ENCODE results near the gene ESR2.

Gene ESR2

GRCh38 chr14:64266239-64266638 lies 27.9 kb downstream of the ESR2 start:
- Histone ChIP-seq H3K27ac (ENCODE audit: low read depth, low read length) (no peak overlapping the region), H3K4me1 (ENCODE audit: control insufficient read depth in 1 of 2, insufficient read depth in 2 of 2, low read length in 2 of 2) (no peaks in the 10 kb centered on the region), H3K27me3 (ENCODE audit: control insufficient read depth in 1 of 2, insufficient read depth in 2 of 2, low read length in 2 of 2) (no peaks in the 10 kb centered on the region), H3K9ac (ENCODE audit: low read depth in 1 of 2, low read length in 2 of 2) (no peak overlapping the region), H3K9me3 (ENCODE audit: control insufficient read depth in 1 of 2, low read length in 2 of 2) (no peaks in the 10 kb centered on the region), H3K4me3 (ENCODE audit: low read depth in 1 of 2, low read length in 2 of 2) (no peak overlapping the region), H3K36me3 (ENCODE audit: control insufficient read depth in 1 of 2, insufficient read depth in 2 of 2, low read length in 2 of 2) (no peaks in the 10 kb centered on the region)

- no peaks in the 10 kb centered on the region for H3K4me1 ChIP-seq (ENCODE audit: control insufficient read depth in 1 of 2, insufficient read depth in 2 of 2, low read length in 2 of 2)
- no peaks in the 10 kb centered on the region for H3K27me3 ChIP-seq (ENCODE audit: control insufficient read depth in 1 of 2, insufficient read depth in 2 of 2, low read length in 2 of 2)
- no peaks in the 10 kb centered on the region for H3K9me3 ChIP-seq (ENCODE audit: control insufficient read depth in 1 of 2, low read length in 2 of 2)
- H3K9ac ChIP-seq (ENCODE audit: low read depth in 1 of 2, low read length in 2 of 2), result no peak overlapping the region
- H3K36me3 ChIP-seq (ENCODE audit: control insufficient read depth in 1 of 2, insufficient read depth in 2 of 2, low read length in 2 of 2), result no peaks in the 10 kb centered on the region
- H3K27ac ChIP-seq (ENCODE audit: low read depth, low read length), result no peak overlapping the region
- no peak overlapping the region for H3K4me3 ChIP-seq (ENCODE audit: low read depth in 1 of 2, low read length in 2 of 2)
Measured at GRCh38 chr14:64265222-64265621, 28.9 kb downstream of the ESR2 start.

GRCh38 chr14:64260418-64260817 lies 33.8 kb downstream of the ESR2 start:
- Histone ChIP-seq H3K27ac (ENCODE audit: low read depth, low read length) (no peak overlapping the region), H3K4me3 (ENCODE audit: low read depth in 1 of 2, low read length in 2 of 2) (no peak overlapping the region), H3K36me3 (ENCODE audit: control insufficient read depth in 1 of 2, insufficient read depth in 2 of 2, low read length in 2 of 2) (no peaks in the 10 kb centered on the region), H3K4me1 (ENCODE audit: control insufficient read depth in 1 of 2, insufficient read depth in 2 of 2, low read length in 2 of 2) (no peaks in the 10 kb centered on the region), H3K9ac (ENCODE audit: low read depth in 1 of 2, low read length in 2 of 2) (no peak overlapping the region), H3K9me3 (ENCODE audit: control insufficient read depth in 1 of 2, low read length in 2 of 2) (no peaks in the 10 kb centered on the region), H3K27me3 (ENCODE audit: control insufficient read depth in 1 of 2, insufficient read depth in 2 of 2, low read length in 2 of 2) (no peaks in the 10 kb centered on the region)

GRCh38 chr14:64255756-64256155 lies 38.4 kb downstream of the ESR2 start:
- Histone ChIP-seq H3K9me3 (ENCODE audit: control insufficient read depth in 1 of 2, low read length in 2 of 2) (no peaks in the 10 kb centered on the region), H3K4me1 (ENCODE audit: control insufficient read depth in 1 of 2, insufficient read depth in 2 of 2, low read length in 2 of 2) (no peaks in the 10 kb centered on the region), H3K4me3 (ENCODE audit: low read depth in 1 of 2, low read length in 2 of 2) (no peak overlapping the region), H3K27me3 (ENCODE audit: control insufficient read depth in 1 of 2, insufficient read depth in 2 of 2, low read length in 2 of 2) (no peaks in the 10 kb centered on the region), H3K9ac (ENCODE audit: low read depth in 1 of 2, low read length in 2 of 2) (no peak overlapping the region), H3K27ac (ENCODE audit: low read depth, low read length) (no peak overlapping the region), H3K36me3 (ENCODE audit: control insufficient read depth in 1 of 2, insufficient read depth in 2 of 2, low read length in 2 of 2) (no peaks in the 10 kb centered on the region)

DNA sequence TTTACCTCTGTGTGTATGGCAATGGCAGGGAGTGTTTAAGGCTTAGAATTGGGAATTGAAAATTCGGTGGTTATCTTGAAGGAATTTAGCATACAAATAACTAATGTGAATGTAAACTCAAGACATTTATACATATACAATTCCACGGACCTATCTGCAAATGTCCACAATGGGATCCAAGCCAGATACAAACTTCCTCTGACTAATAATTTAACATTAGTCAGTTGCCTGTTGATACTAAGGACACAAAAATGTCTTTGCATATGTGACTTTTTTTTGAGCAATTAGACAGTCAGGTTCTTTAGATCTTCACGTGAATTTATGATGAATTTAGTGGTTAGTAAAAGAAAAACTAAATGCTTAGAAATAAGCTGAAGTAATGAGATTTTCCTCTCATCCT lies 40.5 kb downstream of the ESR2 start:
- Histone ChIP-seq H3K9ac (ENCODE audit: low read depth in 1 of 2, low read length in 2 of 2) (no peak overlapping the region), H3K36me3 (ENCODE audit: control insufficient read depth in 1 of 2, insufficient read depth in 2 of 2, low read length in 2 of 2) (no peaks in the 10 kb centered on the region)

DNA sequence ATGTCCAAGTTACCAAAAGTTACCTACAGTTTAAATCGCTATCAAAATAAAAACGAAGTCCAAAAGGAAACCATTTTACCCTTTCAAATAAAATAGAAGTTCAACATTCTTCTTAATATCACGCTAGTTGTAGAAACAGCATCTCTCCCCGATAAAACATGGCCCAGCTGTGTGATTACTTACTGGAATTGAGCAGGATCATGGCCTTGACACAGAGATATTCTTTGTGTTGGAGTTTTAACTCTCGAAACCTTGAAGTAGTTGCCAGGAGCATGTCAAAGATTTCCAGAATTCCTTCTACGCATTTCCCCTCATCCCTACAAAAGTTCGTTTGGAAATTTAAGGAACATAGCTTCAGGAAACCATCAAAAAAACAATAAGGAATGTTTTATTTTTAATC lies 44.8 kb downstream of the ESR2 start:
- Histone ChIP-seq H3K4me1 (ENCODE audit: control insufficient read depth in 1 of 2, insufficient read depth in 2 of 2, low read length in 2 of 2) (no peaks in the 10 kb centered on the region), H3K36me3 (ENCODE audit: control insufficient read depth in 1 of 2, insufficient read depth in 2 of 2, low read length in 2 of 2) (no peaks in the 10 kb centered on the region), H3K27me3 (ENCODE audit: control insufficient read depth in 1 of 2, insufficient read depth in 2 of 2, low read length in 2 of 2) (no peaks in the 10 kb centered on the region), H3K27ac (ENCODE audit: low read depth, low read length) (no peak overlapping the region), H3K9ac (ENCODE audit: low read depth in 1 of 2, low read length in 2 of 2) (no peak overlapping the region), H3K4me3 (ENCODE audit: low read depth in 1 of 2, low read length in 2 of 2) (no peak overlapping the region), H3K9me3 (ENCODE audit: control insufficient read depth in 1 of 2, low read length in 2 of 2) (no peaks in the 10 kb centered on the region)

More for the DNA sequence above, 40.5 kb downstream of the ESR2 start:
- Histone ChIP-seq H3K9me3 (ENCODE audit: control insufficient read depth in 1 of 2, low read length in 2 of 2) (no peaks in the 10 kb centered on the region), H3K27me3 (ENCODE audit: control insufficient read depth in 1 of 2, insufficient read depth in 2 of 2, low read length in 2 of 2) (no peaks in the 10 kb centered on the region), H3K27ac (ENCODE audit: low read depth, low read length) (no peak overlapping the region), H3K4me3 (ENCODE audit: low read depth in 1 of 2, low read length in 2 of 2) (no peak overlapping the region), H3K4me1 (ENCODE audit: control insufficient read depth in 1 of 2, insufficient read depth in 2 of 2, low read length in 2 of 2) (no peaks in the 10 kb centered on the region)

DNA sequence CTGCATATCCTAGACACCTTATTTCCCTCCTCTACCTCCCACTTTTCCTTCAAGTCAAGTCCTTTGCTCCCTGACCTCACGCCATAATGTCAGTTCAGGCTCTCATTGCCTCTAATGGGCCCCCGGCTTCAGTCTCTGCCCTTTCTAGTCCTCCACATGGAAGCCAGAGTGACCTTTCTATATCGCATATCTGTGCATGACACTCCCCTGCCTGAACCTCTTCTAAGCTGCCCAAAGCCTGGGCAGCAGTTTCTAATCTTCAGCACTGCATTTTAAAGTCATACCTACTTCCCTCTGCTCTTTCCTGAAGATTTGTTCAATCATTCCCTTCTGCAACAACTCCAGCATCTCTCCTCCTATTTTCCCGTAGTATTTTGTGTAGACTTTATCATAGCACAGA lies 45.5 kb downstream of the ESR2 start:
- Histone ChIP-seq H3K4me3 (ENCODE audit: low read depth in 1 of 2, low read length in 2 of 2) (no peak overlapping the region), H3K27me3 (ENCODE audit: control insufficient read depth in 1 of 2, insufficient read depth in 2 of 2, low read length in 2 of 2) (no peaks in the 10 kb centered on the region), H3K9ac (ENCODE audit: low read depth in 1 of 2, low read length in 2 of 2) (no peak overlapping the region), H3K9me3 (ENCODE audit: control insufficient read depth in 1 of 2, low read length in 2 of 2) (no peaks in the 10 kb centered on the region), H3K4me1 (ENCODE audit: control insufficient read depth in 1 of 2, insufficient read depth in 2 of 2, low read length in 2 of 2) (no peaks in the 10 kb centered on the region), H3K27ac (ENCODE audit: low read depth, low read length) (no peak overlapping the region), H3K36me3 (ENCODE audit: control insufficient read depth in 1 of 2, insufficient read depth in 2 of 2, low read length in 2 of 2) (no peaks in the 10 kb centered on the region)

DNA sequence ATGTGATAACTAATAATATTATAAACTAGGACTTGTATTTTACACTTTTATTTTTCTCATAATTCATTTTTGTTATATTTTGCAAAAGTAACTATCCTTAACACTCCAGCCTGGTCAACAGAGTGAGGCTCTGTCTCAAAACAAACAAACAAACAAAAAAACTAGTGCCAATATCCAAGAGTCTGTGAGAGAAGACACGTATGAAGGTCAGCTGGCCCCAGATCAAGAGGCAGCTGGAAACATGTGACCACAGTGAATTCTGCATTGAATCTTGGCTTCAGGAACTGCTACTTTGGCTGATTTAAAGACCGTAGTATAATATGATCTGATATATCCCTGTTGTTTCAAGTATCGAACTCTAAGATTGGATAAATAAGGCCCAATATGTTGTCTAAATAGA lies 47.0 kb downstream of the ESR2 start:
- Histone ChIP-seq H3K9ac (ENCODE audit: low read depth in 1 of 2, low read length in 2 of 2) (no peak overlapping the region), H3K9me3 (ENCODE audit: control insufficient read depth in 1 of 2, low read length in 2 of 2) (no peaks in the 10 kb centered on the region), H3K36me3 (ENCODE audit: control insufficient read depth in 1 of 2, insufficient read depth in 2 of 2, low read length in 2 of 2) (no peaks in the 10 kb centered on the region), H3K4me3 (ENCODE audit: low read depth in 1 of 2, low read length in 2 of 2) (no peak overlapping the region), H3K4me1 (ENCODE audit: control insufficient read depth in 1 of 2, insufficient read depth in 2 of 2, low read length in 2 of 2) (no peaks in the 10 kb centered on the region), H3K27ac (ENCODE audit: low read depth, low read length) (no peak overlapping the region), H3K27me3 (ENCODE audit: control insufficient read depth in 1 of 2, insufficient read depth in 2 of 2, low read length in 2 of 2) (no peaks in the 10 kb centered on the region)

DNA sequence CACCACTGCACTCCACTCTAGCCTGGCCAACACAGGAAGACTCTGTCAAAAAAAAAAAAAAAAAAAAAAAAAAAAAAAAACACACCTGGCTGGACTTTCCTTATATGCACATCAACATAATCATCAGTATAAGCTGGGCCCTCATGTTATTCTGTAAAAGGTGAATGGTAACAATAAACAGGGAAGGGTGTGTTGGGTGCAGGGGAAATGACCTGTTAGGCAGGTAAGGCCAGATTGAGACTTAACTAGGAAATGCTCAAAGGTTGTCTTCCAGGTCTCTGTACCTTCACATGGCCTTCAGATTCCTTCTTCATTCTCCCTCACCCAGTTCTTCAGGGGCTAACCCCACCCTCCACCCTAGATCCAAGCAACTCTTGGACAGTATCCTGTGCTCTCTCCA lies 47.5 kb downstream of the ESR2 start:
- H3K27me3 ChIP-seq (ENCODE audit: control insufficient read depth in 1 of 2, insufficient read depth in 2 of 2, low read length in 2 of 2), result no peaks in the 10 kb centered on the region
- no peak overlapping the region for H3K4me3 ChIP-seq (ENCODE audit: low read depth in 1 of 2, low read length in 2 of 2)
- H3K36me3 ChIP-seq (ENCODE audit: control insufficient read depth in 1 of 2, insufficient read depth in 2 of 2, low read length in 2 of 2), result no peaks in the 10 kb centered on the region
- H3K27ac ChIP-seq (ENCODE audit: low read depth, low read length), result no peak overlapping the region
- no peak overlapping the region for H3K9ac ChIP-seq (ENCODE audit: low read depth in 1 of 2, low read length in 2 of 2)
- H3K9me3 ChIP-seq (ENCODE audit: control insufficient read depth in 1 of 2, low read length in 2 of 2), result no peaks in the 10 kb centered on the region
- no peaks in the 10 kb centered on the region for H3K4me1 ChIP-seq (ENCODE audit: control insufficient read depth in 1 of 2, insufficient read depth in 2 of 2, low read length in 2 of 2)

DNA sequence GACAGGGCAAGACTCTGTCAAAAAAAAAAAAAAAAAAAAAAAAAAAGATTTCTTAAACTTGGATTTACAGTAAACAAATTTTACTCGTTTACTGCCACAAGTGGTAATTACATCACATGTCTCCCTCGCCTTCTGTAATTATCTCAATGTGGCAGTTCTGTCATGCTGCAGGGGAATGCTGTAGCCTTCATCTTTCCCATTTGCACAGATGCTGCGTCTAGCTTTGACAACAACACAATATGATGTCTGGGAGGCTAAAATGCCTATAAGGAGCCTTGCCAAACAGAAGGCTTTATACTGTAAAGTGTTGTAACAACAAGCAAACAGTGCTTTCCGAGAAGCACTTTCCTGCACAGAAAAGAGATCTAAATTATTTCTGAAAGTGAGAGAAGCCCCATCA lies 48.7 kb downstream of the ESR2 start:
- Histone ChIP-seq H3K9me3 (ENCODE audit: control insufficient read depth in 1 of 2, low read length in 2 of 2) (no peaks in the 10 kb centered on the region), H3K36me3 (ENCODE audit: control insufficient read depth in 1 of 2, insufficient read depth in 2 of 2, low read length in 2 of 2) (no peaks in the 10 kb centered on the region), H3K27me3 (ENCODE audit: control insufficient read depth in 1 of 2, insufficient read depth in 2 of 2, low read length in 2 of 2) (no peaks in the 10 kb centered on the region), H3K4me3 (ENCODE audit: low read depth in 1 of 2, low read length in 2 of 2) (no peak overlapping the region), H3K4me1 (ENCODE audit: control insufficient read depth in 1 of 2, insufficient read depth in 2 of 2, low read length in 2 of 2) (no peaks in the 10 kb centered on the region), H3K9ac (ENCODE audit: low read depth in 1 of 2, low read length in 2 of 2) (no peak overlapping the region), H3K27ac (ENCODE audit: low read depth, low read length) (no peak overlapping the region)

DNA sequence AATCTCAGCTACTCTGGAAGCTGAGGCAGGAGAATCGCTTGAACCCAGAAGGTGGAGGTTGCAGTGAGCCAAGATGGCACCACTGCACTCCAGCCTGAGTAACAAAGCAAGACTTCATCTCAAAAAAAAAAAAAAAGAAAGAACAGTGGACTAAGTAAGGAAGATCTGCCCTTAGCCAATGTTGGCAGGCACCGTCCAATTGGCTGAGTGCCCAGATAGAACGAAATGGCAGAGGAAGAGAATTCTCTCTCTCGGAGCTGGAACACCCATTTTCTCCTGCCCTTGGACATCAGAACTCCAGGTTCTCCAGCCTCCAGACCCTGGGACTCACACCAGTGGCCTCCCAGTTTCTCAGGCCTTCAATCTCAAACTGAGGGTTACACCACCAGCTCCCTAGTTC lies 49.9 kb downstream of the ESR2 start:
- Histone ChIP-seq H3K4me3 (ENCODE audit: low read depth in 1 of 2, low read length in 2 of 2) (no peak overlapping the region), H3K36me3 (ENCODE audit: control insufficient read depth in 1 of 2, insufficient read depth in 2 of 2, low read length in 2 of 2) (no peaks in the 10 kb centered on the region), H3K4me1 (ENCODE audit: control insufficient read depth in 1 of 2, insufficient read depth in 2 of 2, low read length in 2 of 2) (no peaks in the 10 kb centered on the region), H3K9ac (ENCODE audit: low read depth in 1 of 2, low read length in 2 of 2) (no peak overlapping the region), H3K9me3 (ENCODE audit: control insufficient read depth in 1 of 2, low read length in 2 of 2) (no peaks in the 10 kb centered on the region), H3K27ac (ENCODE audit: low read depth, low read length) (no peak overlapping the region), H3K27me3 (ENCODE audit: control insufficient read depth in 1 of 2, insufficient read depth in 2 of 2, low read length in 2 of 2) (no peaks in the 10 kb centered on the region)
